NCI-H2227 treated with DMSO at 0.1 percent for 48 hours (cell line): ENCODE data around the gene CENPU.
A peak's percentile ranks its signal among the peaks of the same experiment; 100 is the strongest.
"Not testable (repeated sequence)": the region's sequence is repeated elsewhere in the genome, so short reads cannot be mapped to it uniquely, and the experiment has no call there.

Experiments used
- DNase-seq: peaks from one replicate; lab custom pipeline; 2025; lab: John Stamatoyannopoulos, UW

The CENPU gene

DNA sequence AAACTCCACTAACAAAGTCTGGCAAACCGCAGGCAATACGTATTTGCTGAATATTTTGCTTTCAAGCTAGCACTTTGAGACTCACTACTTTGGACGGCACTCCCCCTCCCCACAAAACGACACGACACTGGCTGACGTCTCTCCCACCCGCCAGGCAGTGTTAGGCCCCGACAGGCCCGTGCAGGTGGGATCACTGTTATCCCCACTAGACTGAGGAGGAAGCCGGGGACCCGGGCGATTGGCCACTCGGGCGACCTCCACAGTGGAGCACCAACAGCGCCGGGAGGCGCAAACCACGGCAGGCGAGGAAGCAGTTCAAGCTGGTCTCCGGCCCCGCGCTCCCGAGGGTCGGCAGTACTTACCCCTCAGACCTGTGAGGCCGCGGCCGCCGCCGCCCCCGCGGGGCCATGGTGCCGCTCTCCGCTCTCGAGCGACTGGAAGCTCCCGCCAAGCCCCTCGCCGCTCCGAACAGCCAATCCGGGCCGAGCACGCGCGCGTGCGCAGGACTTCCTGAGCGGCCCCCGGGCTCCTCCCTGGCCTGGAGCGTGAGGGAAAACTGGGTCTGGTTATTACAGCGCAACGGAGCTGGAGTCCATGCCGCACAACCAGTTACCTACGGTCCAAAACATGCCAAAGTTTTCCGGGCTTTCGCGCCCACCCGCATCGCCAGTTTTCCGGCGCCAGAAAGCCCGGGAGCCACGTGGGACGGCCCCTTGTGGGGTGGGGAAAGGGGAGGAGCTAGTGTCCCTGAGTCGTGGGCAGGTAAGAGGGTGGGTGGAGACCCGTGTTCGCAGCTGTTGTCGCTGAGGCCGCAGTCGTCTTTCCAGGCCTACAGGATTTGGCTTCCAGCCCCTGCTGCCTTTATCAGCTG, at the start of gene CENPU:
Gene CENPU, minus strand, starts transcription at position 443 of the 871 bp plus-strand sequence. Its CDS starts 34 bp downstream, at position 409.
- peak; percentile 96 for DNase-seq

- DNase-seq, result no peak
These were observed 49.0 kb upstream of the CENPU start for GRCh38 chr4:184782731-184783373.

- not testable (repeated sequence) for DNase-seq
These were observed 45.3 kb upstream of the CENPU start for GRCh38 chr4:184779160-184779559.

DNA sequence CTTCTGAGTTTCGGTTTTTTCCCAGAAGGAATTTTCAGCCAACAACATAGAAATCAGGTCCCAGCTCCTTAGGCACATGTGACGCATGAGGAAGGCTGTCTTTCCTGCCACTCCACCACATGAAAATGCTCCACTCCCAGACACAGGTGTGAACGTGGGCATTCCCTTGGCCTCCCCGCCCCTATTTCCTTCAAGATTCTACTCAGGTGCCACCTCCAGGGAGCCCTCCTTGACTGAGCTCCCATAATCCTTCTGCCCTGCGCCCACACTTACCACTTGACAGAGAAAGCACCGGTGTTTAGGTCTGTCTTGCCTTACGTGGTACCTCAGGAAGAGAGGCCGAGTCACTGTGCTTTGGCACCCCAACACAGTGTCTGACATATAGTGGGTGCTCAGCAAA, 44.4 kb upstream of the CENPU start:
- DNase-seq, result no peak

GRCh38 chr4:184776821-184777220, 42.9 kb upstream of the CENPU start:
- no peak for DNase-seq

GRCh38 chr4:184775854-184776555, 42.1 kb upstream of the CENPU start:
- no peak for DNase-seq

- DNase-seq, result no peak
These were observed 40.3 kb upstream of the CENPU start for GRCh38 chr4:184774152-184774551.

- no peak for DNase-seq
These were observed 37.5 kb upstream of the CENPU start for GRCh38 chr4:184771416-184771815.

DNA sequence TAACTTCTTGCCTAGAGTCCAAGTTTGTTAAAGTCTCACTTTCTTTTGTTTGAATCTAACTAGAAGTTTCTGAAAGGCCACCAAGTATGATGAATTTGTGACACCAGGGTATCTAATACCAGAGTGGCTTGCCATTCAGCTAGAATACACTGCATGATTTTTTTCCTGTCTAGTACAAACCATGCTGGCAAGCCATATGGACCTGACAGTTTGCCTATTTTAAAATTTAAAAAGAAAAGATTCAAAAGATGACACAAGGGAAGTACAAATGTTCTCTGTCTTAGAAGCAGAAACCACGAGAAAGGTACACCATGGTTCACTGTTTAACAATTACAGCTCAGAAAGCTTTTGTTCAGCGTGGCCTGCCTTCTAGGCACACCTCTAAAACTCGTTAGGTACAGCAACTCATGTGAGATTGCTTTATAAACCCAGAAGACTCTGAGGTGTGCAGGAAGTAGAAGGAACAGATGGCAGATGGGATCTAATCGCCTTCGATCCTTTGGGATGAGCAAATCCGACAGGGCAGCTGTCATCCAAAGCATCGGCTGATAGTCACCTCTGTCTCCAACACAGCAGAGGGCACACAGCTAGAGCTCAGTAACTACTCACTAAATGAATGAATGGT, 35.4 kb upstream of the CENPU start:
- DNase-seq, result no peak

GRCh38 chr4:184768296-184768695, 34.4 kb upstream of the CENPU start:
- no peak for DNase-seq

GRCh38 chr4:184766446-184766845, 32.5 kb upstream of the CENPU start:
- DNase-seq, result no peak

- no peak for DNase-seq
These were observed 31.8 kb upstream of the CENPU start for GRCh38 chr4:184765473-184766340.

DNA sequence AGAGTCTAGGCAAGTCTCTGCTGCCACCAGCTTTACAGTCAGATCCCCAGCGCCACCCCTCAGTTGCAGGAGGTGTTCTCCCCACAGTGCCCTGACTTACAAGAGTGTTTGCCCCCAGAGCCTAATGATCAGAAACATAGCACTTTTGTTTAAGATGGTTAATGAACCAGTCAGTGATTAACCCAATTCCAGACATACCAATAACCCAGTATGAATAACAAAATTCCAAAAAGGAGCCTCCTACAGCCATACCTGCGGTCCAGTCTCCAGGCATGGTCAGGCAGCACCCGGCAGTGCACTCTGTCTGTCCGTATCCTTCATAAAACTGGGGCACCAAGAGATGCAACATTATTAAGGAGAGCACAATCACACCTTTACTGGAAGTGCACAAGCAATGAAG, 30.7 kb upstream of the CENPU start:
- no peak for DNase-seq

DNA sequence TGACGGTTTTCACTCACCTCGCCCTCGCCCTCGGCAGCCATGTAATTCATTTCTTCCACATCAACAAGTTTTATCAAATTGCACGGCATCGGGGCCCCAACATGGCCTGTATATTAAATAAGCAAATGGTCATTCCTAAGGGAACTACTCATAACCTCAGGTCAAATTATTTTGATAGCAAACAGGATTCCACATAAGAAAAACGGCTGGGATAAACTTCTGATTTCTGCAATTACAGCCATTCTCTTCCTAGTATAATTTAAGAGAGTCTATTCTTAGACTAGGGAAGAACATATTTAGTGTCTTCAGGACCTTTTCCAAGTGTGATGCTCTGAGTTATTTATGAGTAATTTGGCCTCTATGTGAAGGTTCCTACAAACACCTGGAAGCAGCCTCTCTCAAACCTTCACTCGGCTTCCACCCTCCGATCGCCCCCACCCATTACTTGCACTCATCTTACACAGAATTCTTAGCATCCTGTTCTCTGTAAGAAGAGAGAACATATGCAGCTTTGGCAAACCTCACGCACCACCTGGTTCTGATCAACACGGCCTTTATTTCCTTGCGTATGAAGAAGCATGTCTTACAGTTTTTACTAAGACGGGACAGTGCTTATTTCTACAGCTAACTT, 29.4 kb upstream of the CENPU start:
- DNase-seq, result no peak

DNA sequence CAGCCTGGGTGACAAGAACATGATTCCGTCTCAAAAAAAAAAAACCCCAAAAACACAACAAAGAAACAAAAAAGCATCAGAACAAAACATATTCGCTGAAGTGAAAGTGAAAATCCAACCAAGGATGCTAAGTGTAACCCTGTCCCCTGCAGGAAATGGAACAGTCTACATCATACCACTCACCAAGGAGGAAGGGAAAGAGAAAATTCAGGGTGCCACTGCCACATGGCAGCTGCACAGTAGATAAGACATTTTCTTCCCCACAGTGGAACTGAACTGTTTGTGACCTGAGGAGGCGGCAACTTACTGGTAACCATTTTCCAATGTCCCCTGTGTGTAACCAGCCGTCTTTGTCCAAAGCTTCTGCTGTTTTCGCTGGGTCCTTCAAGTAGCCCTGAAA, 28.2 kb upstream of the CENPU start:
- DNase-seq, result no peak

DNA sequence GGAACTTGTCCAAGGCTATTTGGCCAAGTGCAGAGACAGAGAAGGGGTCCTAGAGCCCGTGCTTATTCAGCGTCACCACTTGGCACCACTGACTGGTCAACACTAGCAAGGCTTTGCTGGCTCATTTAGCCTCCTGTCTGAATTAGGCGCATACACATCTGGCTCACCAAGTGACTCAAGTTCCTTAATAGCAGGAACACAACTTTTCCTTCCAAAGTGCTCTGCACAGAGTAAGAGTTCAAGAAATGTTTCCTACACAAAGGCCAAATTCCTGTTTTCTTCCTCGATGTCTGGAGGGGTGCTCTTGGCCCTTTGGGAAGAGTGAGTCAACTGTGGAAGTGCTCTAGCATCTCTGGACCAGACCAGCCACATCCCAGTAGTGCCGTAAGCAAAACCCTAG, 26.8 kb upstream of the CENPU start:
- no peak for DNase-seq

- no peak for DNase-seq
These were observed 23.9 kb upstream of the CENPU start for GRCh38 chr4:184757810-184758209.

- no peak for DNase-seq
These were observed 22.5 kb upstream of the CENPU start for GRCh38 chr4:184756399-184756798.

DNA sequence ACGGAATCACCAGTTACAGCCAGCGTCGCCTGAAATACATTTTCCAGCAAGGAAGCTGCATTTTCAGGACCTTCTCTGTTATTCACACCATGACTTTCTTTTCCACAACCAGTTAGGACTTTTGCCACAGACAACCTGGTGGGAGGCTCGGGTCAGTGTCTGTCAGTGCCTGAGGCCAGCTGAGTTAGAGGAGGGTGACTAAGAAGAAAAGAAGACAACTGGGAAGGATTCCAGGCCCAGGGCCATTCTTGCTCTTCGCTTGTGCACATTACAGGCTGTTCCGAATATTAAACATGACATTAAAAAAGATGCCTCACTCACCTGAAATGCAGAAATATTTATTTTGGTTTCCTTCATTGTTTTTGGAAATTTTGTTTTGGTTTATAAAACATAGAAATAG, 21.4 kb upstream of the CENPU start:
- no peak for DNase-seq

DNA sequence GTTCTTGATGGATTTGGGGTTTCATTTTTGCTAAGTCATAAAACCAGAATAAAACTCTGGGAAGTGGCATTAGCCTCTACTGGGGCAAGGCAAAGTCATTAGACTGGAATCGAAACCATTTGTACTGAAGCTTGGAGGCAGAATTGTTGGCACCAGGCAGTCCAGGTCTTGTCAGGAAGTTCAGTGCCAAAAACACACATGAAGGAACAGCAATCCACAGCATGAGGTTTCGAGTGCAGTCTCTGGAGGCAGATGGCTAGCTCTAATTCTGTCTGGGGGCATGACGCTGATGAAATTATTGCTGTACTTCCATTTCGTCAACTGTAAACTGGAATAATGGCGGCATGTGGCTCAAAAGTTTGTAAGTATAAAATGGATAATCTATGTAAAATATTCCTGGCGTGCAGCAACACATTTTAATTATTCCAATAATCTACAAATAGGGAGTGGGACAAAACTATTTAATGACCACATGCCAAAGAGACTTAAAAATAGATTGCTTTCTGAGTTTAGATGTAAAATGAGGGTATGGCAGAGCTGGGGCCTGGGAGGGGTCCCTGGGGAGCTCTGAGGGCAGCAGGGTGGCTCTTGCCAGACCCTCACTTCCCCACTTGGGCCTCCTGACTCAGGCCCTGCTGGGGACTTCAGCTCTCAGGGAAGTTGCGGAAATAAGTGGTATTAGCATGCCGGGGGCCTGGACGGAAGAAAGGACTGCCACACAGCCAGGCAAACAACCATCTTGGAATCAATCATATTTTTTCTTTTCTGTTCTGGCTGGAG, 18.8 kb upstream of the CENPU start:
- no peak for DNase-seq
